HG02870 (cell line): ENCODE results near the gene SLC35F2.
"Not testable (repeated sequence)": the region's sequence is repeated elsewhere in the genome, so short reads cannot be mapped to it uniquely, and the experiment has no call there.

Source experiments
- ATAC-seq: cut with Tn5 transposase; IDR thresholded peaks from one replicate; pipeline ENCODE4 v1.9.1; 2021; ENCODE audit warnings: mild to moderate bottlenecking, moderate library complexity; ENCODE audit not compliant: unreplicated experiment

Gene SLC35F2

GRCh38 chr11:107842412-107843100 is 16.0 kb downstream of the SLC35F2 start:
- ATAC-seq = no peak

- ATAC-seq = peak; percentile 25
Observed at GRCh38 chr11:107840129-107840484, 18.5 kb downstream of the SLC35F2 start.

GRCh38 chr11:107836851-107837250 is 21.7 kb downstream of the SLC35F2 start:
- no peak for ATAC-seq

- ATAC-seq = no peak
Observed at GRCh38 chr11:107834995-107835394, 23.6 kb downstream of the SLC35F2 start.

- not testable (repeated sequence) for ATAC-seq
Observed at GRCh38 chr11:107833926-107834325, 24.7 kb downstream of the SLC35F2 start.

GRCh38 chr11:107830915-107831540 is 27.6 kb downstream of the SLC35F2 start:
- ATAC-seq = no peak

GRCh38 chr11:107827041-107827440 is 31.5 kb downstream of the SLC35F2 start:
- ATAC-seq = no peak

GRCh38 chr11:107825875-107826274 is 32.7 kb downstream of the SLC35F2 start:
- ATAC-seq = no peak

- peak; percentile 51 for ATAC-seq
Observed at GRCh38 chr11:107824668-107825369, 33.8 kb downstream of the SLC35F2 start.

- no peak for ATAC-seq
Observed at GRCh38 chr11:107821199-107821927, 37.2 kb downstream of the SLC35F2 start.

GRCh38 chr11:107819361-107820014 is 39.1 kb downstream of the SLC35F2 start:
- ATAC-seq = peak; percentile 66

GRCh38 chr11:107818491-107818890 is 40.1 kb downstream of the SLC35F2 start:
- no peak for ATAC-seq

GRCh38 chr11:107816028-107816427 is 42.6 kb downstream of the SLC35F2 start:
- ATAC-seq = no peak

GRCh38 chr11:107810875-107811274 is 47.7 kb downstream of the SLC35F2 start:
- no peak for ATAC-seq

GRCh38 chr11:107808521-107808920 is 50.1 kb downstream of the SLC35F2 start:
- no peak for ATAC-seq

GRCh38 chr11:107804971-107805370 is 53.6 kb downstream of the SLC35F2 start:
- no peak for ATAC-seq

GRCh38 chr11:107804211-107804610 is 54.4 kb downstream of the SLC35F2 start:
- no peak for ATAC-seq

- ATAC-seq = no peak
Observed at GRCh38 chr11:107801641-107802040, 56.9 kb downstream of the SLC35F2 start.

GRCh38 chr11:107799218-107799859 is 59.2 kb downstream of the SLC35F2 start:
- ATAC-seq = peak; percentile 83

GRCh38 chr11:107792049-107792443 is 66.5 kb downstream of the SLC35F2 start:
- no peak for ATAC-seq
